C4-2B (cell line): ENCODE results near the gene DDX39B.
"Not testable (repeated sequence)": the region's sequence is repeated elsewhere in the genome, so short reads cannot be mapped to it uniquely, and the experiment has no call there.

Experiments
- ZFX ChIP-seq: fragments of 450-650 bp; IDR thresholded peaks from 2 replicates; pipeline ENCODE4 v1.6.1; 2017
- TF ChIP-seq, protein P1 (sequence below): fragments of 450-650 bp; conservative IDR thresholded peaks from 2 replicates; pipeline ENCODE4 v1.5.1; 2017; ENCODE audit warnings: mild to moderate bottlenecking

DNA sequence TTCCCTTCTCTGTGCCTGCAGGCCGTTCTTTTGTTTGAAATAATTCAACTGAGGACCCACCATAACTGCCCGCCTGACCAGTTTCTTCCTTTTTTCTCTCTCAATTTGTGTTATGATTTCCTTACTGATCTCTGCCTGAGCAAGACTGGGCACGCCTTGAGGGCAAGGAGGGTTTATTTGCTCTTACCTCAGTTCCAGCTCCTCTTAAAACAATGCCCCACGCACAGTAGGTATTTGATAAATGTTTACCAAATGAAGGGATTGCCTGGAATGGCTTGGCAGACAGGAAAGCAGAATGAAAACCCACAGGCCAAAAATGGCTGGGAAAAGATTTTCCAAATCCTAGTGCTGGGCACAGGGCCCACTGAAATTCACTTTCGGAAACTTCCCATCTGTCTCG is 54.1 kb downstream of the DDX39B start:
- TF ChIP-seq, protein P1, sequence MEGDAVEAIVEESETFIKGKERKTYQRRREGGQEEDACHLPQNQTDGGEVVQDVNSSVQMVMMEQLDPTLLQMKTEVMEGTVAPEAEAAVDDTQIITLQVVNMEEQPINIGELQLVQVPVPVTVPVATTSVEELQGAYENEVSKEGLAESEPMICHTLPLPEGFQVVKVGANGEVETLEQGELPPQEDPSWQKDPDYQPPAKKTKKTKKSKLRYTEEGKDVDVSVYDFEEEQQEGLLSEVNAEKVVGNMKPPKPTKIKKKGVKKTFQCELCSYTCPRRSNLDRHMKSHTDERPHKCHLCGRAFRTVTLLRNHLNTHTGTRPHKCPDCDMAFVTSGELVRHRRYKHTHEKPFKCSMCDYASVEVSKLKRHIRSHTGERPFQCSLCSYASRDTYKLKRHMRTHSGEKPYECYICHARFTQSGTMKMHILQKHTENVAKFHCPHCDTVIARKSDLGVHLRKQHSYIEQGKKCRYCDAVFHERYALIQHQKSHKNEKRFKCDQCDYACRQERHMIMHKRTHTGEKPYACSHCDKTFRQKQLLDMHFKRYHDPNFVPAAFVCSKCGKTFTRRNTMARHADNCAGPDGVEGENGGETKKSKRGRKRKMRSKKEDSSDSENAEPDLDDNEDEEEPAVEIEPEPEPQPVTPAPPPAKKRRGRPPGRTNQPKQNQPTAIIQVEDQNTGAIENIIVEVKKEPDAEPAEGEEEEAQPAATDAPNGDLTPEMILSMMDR = not testable (repeated sequence)
- not testable (repeated sequence) for TF ChIP-seq ZFX
